HG03354 (cell line): Measurements from ENCODE around the gene TNPO3.
"Not testable (repeated sequence)": the region's sequence is repeated elsewhere in the genome, so short reads cannot be mapped to it uniquely, and the experiment has no call there.

Experiments
- ATAC-seq: cut with Tn5 transposase; IDR thresholded peaks from one replicate; pipeline ENCODE4 v1.9.1; 2021; ENCODE audit warnings: mild to moderate bottlenecking; ENCODE audit not compliant: unreplicated experiment, poor library complexity, severe bottlenecking

Gene TNPO3

DNA sequence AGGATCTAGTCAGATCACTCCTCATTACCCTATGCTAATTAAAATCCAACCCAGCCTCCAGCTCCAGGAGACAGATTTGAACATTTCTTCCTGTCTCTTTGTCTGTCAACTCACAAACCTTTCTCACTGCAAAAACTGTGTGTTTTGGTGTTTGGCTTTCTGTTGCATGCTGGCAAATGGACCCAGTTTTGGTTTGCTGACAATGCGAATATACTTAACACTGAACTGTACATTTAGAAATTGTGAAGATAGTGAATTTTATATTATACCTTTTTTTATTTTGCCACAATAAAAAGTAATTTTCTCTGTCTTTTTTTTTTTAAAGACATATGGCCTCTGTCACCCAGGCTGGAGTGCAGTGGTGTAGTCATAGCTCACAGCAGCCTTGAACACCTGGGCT lies 18.3 kb upstream of the TNPO3 start:
- no peak for ATAC-seq

DNA sequence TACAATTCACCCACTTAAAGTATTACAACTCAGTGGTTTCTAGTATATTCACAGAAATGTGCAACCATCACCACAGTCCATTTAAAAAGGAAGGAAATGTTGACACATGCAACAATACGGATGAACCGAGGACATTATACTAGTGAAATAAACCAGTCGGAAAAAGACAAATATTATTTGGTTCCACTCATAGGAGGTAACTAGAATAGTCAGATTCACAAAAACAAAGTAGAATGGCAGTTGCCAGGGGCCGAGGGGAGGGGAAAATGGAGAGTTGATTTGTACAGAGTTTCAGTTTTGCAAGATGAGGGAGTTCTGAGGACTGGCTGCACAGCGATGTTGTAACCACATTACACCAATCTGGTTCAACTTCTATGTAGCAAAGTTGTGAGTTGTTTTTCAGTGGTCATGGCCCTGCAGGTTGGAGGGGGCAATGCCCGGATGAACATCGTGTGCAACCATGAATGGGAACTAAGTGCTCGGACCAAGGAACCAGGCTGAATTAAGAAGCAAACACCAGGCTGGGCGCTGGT lies 17.6 kb upstream of the TNPO3 start:
- ATAC-seq = no peak

DNA sequence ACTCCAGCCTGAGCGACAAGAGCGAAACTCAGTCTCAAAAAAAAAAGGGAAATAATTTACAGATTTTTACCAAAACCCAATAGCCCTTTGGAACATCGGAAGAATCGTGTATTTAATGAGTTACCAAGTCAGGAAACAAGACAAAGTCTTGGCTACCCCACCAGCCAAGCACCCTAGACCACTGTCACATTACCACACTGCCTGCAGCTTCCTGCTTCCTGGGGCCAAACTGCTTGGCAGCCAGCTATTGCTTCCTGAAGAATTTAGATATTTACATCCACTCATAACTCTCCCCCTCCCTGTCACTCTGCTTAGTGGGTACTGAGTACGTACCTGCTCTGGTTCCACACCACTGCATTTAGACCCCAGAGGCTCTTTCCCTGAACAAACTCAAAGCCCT lies 14.1 kb upstream of the TNPO3 start:
- ATAC-seq = no peak

DNA sequence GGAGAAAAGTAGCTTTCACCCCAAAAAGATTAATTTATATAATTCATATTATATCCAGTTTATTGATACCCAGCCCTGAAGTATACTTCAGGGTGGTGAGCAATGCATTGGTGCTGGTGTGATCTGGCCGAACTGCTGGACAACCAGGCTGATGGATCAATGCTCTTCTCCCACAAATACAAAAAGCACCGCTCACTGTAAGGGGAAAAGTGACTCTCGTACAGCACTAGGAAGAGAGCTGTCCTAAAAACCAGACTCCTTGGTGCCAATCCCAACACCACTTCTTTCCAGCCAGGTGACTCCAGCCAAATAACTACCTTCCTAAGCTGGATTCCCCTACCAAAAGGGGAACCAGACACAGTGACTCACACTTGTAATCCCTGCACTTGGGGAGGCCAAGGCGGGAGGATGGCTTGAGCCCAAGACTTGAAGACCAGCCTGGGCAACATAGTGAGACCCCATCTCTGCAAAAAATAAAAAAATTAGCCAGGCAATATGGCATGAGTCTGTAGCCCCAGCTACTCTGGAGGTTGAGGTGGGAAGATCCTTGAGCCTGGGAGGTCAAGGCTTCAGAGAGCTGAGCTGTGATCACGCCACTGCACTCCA lies 13.1 kb upstream of the TNPO3 start:
- no peak for ATAC-seq

DNA sequence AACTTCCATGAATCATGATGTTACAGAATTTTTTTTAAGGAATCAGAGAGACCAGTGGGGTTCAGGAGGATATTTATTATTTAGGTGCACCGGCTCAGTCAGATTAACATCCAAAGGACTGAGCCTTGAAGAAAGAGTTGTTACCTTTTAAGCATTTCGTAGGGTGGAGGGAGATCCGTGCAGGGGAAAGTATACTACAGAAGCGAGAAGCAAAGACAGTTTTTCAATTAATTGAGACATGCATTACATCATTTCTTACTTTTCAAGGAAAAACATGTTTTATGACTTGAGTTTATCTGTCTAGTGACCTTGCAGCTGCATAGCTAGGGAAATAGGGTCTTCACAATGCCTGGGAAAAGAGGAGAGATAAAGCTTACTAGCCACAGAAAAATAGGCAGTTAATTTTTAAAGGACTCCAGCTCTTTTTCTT lies 12.2 kb upstream of the TNPO3 start:
- not testable (repeated sequence) for ATAC-seq

DNA sequence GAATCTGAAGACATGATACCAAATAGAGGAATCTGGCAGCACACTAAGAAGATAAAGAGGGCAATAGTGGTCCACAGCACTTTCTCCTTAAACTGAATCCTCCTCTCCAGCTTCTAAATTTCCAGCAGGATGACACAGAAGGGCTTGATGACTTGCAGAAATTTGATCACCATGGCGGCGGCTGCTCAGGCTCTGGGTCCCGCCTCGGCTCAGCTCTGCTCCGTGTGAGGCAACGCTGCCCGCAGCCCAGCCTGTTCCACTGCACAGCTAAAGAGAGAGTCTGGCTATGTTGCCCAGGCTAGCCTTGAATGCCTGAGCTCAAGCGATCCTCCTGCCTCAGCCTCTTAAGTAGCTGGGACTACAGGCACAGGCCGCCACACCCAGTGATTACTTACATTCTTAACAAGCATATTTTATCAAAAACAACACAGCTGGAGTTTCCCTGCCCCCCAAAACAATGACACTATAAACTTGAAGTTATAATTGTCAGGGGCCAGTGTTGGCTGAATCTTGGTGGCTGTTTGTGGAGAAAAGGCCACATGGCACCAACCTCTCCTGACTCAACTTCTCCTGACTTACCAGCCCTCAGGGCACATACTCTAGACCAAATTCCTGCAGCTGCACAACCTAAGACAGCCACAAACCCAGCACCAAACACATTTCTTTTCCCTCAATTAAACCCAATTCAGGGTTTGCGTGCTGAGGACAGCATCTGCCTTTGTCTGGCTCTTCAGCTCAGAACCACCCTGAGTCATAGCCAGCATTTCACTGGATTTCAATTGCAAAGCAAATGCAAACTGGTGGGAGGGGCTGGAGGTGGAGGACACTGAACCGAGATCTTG lies 11.6 kb upstream of the TNPO3 start:
- no peak for ATAC-seq

DNA sequence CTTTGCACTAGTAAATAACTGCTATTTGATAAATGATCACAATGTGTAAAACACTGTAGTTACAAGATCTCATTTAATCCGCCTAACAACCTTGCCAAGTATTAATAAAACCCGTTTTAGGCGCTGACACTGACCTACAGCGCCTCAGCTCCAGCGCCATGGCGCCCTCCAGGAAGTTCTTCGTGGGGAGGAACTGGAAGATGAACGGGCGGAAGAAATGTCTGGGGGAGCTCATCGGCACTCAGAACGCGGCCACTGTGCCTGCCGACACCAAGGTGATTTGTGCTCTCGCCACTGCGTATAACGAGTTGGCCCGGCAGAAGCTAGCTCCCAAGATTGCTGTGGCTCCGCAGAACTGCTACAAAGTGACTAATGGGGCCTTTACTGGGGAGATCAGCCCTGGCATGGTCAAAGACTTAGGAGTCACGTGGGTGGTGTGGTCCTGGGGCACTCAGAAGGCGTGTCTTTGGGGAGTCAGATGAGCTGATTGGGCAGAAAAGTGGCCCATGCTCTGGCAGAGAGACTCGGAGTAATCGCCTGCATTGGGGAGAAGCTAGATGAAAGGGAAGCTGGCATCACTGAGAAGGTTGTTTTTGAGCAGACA lies 1.1 kb upstream of the TNPO3 start:
- no peak for ATAC-seq

DNA sequence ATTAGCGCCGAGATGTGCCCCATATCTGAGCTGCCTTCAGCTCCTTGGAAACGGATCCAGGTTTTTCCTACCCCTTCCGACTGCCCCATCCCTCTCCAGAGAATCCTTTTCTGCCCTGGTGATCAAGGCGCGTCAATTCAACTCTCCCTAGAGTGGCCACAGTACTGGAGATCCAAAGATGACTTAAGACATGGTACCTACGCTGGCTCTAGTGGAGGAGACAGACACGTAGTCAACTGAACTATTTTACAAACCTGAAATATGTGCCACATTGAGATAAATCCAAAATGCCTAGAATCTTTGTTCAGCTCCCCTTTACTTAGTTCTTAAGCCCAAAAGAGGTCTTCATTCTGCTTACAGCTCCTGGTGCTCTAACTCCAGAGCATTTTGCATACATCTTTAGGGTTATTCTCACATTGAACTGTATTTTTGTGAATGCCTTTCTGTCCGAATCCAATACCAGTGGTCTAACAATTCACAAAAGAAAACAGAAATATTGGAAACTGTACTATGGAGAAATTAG lies 444 bp upstream of the TNPO3 start:
- peak; percentile 21 for ATAC-seq

DNA sequence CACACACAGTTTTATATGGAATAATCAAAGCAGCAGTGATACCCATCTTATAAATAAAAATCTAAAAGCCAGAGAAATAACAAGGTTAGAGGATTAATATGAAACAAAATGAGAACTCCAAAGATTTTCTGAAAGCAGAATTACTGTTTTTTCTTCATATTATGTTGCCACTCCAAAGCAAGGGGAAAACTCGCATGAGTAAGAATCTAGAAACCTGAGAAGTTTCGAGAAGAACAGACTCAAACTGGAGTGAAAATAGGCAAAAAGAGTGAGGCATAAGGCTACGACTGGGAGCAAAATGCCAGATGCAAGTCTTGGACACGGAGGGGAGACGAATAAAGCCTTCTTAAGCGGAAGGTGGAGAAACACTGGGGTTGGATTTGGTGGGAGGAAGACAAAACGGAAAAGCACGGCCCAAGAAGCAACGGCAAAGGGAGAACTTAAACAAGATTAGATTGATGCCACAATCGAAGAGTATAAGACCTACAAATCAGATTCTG lies 923 bp downstream of the TNPO3 start:
- peak; percentile 6 for ATAC-seq

DNA sequence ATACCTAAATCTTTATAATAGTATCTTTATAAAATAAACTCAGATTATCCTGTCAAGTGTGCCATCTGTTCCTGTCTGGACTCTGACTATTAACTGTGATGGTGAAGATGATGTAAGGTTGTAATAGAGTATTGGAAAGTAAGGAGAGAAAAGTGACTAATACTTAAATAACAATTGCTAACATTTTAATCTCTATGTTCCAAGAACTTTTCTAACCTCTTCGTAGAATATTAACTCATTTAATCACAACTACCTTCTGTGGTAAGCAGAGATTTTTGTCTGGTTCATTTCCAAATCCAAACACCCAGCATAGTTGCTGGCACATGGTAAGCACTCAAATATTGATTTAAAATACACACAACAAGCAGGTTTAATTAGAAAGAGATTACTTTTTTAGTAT lies 2.5 kb downstream of the TNPO3 start:
- no peak for ATAC-seq

DNA sequence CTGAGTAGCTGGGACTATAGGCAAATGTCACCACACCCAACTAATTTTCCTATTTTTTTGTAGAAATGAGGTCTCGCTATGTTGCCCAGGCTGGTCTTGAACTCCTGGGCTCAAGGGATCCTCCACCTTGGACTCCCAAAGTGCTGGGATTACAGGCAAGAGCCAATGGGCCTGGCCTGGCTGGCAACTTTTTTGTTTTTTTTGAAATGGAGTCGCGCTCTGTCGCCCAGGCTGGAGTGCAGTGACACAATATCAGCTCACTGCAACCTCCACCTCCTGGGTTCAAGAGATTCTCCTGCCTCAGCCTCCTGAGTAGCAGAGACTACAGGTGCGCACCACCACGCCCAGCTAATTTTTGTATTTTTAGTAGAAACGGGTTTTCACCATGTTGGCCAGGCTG lies 3.5 kb downstream of the TNPO3 start:
- not testable (repeated sequence) for ATAC-seq

DNA sequence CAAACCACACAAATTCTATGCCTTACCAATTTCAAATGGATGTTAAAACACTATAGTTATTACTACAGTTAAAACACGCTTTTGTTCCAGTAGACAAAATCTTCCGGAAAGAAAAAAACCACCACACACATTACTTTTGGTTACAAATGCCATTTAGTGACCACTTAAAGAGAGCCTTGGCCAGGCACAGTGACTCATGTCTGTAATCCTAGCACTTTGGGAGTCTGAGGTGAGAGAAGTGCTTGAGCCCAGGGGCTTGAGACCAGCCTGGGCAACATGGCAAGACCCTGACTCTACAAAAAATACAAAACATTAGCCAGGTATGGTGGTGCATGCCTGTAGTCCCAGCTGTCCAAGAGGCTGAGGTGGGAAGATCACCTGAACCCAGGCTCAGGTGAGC lies 7.2 kb downstream of the TNPO3 start:
- ATAC-seq = no peak

DNA sequence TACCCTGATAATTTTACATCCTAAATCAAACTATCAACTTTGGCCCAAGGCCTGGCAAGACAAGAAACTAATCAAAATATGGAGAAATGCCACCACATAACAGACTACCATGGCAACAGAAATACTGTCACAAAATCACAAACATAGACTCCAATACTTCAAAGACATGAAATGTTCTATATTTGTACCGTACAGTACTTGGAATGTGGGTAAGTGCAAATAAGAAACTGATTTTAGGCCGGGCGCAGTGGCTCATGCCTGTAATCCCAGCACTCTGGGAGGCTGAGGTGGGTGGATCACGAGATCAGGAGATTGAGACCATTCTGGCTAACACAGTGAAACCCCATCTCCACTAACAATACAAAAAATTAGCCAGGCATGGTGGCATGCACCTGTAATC lies 9.2 kb downstream of the TNPO3 start:
- ATAC-seq = no peak

DNA sequence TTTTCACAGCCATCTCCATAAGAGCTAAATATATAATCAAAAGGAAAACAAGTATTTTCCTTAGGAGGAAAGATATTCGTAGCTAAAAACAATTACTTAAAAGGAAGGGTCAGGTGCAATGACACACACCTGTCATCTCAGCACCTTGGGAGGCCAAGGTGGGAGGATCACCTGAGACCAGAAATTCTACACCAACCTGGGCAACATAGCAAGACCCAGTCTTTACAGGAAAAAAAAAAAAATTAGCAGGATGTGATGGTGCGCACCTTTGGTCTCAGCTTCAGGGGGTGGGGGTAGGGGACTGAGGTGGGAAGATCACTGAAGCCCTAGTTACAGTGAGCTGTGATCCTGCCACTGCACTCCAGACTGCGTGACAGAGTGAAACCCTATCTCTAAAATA lies 11.9 kb downstream of the TNPO3 start:
- no peak for ATAC-seq

DNA sequence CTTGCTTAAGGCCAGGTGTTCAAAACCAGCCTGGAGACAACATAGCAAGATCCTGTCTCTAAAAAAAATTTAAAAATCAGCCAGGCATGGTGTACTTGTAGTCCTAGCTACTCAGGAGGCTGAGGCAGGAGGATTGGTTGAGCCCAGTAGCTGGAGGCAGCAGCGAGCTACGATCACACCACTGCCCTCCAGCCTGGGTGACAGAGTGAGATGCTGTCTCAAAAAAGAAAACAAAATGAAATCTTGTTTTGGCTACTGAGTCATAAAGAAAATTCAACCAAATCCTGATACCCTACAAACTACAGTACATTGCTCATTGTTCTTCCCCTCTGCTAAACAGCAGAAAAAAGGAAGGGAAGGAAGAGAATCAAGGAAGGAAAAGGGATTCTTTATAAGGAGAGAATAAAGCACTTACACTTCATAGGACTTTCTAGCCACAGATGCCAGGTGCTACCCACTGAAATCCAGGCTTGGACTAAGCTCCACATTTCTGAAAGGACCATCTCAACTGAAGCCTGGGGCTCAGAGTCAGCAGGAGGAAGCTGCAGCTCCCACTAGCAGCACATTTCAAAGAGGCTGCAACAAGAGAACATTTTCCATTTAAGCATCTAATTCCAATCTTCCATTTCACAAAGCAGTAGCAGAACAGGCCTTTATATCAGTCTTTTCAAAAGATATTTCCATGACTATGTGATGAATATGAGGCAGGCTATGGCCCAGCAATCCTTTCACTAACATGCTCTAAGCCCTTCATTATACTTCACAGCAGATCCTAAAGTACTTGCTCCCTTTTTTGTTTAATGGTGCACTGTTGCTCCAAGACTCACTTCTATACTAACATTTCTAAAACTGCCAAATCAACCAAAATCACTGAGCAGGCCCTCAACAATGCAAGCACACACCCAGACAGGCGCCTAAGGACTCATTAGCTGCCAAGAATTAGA lies 13.5 kb downstream of the TNPO3 start:
- ATAC-seq = no peak

DNA sequence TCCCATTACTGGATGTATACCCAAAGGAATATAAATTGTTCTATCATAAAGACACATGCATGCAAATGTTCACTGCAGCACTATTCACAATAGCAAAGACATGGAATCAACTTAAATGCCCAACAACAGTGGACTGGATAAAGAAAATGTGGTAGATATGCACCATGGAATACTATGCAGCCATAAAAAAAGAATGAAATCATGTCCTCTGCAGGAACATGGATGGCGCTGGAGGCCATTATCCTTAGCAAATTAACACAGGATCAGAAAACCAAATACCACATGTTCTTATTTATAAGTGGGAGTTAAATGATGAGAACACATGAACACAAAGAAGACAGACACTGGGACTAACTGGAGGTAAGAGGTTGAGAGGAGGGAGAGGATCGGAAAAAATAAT lies 16.4 kb downstream of the TNPO3 start:
- not testable (repeated sequence) for ATAC-seq

DNA sequence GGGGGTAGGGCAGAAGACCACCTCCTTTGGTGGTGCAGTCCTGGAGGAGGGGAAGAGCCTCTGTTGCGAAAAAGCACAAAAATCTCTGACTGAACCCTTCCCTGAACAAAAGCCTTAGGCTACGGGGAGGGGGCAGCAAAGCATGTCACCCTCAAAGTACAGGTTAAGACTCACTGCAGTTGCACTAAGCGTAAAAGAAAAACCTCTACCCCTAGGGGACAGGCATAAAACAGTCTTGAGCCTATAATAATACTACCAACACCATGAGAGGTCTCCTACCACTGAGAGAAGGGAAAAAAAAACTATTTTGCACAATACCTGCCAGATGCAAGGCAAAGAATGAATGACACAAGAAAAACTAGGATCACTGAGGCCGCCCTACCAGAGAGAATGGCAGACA lies 17.3 kb downstream of the TNPO3 start:
- no peak for ATAC-seq

DNA sequence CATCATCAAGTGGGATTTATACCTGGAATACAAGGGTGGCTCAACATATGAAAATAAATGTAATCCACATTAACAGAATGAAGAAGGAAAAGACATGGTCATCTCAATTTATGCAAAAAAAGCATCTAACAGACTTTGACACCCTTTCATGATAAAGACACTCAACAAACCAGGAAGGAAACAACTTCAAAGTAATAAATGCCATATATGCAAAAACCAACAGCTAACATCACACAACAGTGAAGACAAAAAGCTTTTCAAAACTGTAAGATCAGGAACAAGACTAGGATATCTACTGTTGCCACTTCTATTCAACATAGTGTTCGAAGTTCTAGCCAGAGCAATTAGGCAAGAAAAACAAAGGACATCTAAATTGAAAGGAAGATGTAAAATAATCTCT lies 22.9 kb downstream of the TNPO3 start:
- ATAC-seq = no peak

DNA sequence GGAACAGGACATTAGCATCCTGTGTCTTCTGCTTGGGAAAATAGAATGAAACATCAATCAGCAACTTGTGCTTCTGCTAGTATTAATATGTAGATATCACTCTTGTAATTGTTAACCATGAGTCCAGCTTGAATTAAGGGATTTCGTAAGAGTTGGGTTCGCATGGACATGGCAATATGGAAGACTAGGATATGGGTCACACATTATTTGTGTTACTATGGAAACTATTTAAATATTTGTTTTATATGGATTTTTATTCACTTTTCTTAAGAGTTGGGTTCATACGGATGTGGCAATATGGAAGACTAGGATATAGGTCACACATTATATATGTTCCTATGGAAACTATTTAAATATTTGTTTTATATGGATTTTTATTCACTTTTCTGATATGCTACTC lies 24.5 kb downstream of the TNPO3 start:
- no peak for ATAC-seq
